Activated CD4-positive, alpha-beta T cell treated with anti-CD3 and anti-CD28 coated beads, Interleukin-2, amount 50 U/mL, for 4 hours (primary cell): ENCODE measurements around the gene TH.

Experiments
- DNase-seq, 2 experiments: peaks; one replicate each; pipeline ENCODE4 v3.0.0-alpha.2; 2020

Gene TH

GRCh38 chr11:2158296-2158737, 13.3 kb downstream of the TH start:
- no peak for DNase-seq

DNA sequence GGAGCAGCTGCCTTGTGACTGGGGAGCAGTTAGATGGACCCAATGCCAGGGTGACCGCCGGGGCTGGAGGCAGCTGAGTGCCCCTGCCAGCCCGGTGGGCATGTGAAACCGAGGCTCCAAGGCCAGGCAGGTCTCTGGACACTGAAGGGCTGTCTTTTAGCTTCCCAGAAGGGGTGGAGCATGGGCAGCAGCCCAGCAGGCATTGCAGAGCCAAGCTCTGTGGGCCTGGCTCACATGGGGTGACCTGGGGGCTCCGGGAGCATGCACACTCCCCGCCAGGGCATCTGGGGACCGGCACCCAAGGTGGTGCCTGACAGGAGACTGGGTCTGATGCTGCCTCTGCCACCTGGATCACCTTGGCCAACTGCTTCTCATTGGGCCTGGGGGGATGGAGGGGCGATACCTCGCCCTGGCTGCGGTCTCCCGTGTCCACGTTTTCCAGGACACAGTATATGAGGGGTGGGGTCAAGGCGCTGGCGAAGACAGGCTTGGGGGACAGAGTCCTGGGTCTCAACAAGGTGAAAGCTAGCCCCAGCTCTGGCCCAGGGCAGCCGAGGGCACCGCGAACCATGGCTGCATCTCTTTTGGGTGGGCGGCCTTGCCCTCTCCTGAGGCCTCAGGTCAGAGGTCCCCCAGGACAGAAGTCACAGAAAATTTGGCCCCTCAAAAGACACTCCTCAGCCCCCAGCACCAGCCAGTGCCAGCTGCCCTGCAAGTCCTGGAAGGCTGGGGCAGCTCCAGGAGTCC, 14.1 kb downstream of the TH start:
- no peak for DNase-seq

GRCh38 chr11:2156416-2157182, 15.0 kb downstream of the TH start:
- peak; percentile 30 to 39 for DNase-seq

DNA sequence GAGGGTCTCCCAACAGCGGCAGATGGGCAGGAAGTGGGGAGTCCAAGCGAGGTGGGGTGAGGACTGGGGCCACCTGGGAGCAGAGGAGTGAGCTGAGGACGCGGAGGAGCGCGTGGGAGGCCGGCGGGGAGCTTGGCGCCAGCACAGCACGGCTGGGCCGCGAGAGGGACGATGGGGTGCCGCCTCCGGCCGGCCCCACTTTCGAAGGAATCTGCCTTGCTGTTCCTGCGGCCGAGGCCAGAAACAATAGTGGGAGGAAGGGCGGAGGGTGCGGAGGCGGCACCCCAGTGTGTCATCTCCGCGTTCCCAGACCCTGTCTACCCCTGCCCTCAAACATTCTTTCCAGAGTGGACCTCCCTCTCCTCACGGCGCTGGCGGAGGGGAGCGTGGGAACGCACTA, 16.1 kb downstream of the TH start:
- no peak for DNase-seq

DNA sequence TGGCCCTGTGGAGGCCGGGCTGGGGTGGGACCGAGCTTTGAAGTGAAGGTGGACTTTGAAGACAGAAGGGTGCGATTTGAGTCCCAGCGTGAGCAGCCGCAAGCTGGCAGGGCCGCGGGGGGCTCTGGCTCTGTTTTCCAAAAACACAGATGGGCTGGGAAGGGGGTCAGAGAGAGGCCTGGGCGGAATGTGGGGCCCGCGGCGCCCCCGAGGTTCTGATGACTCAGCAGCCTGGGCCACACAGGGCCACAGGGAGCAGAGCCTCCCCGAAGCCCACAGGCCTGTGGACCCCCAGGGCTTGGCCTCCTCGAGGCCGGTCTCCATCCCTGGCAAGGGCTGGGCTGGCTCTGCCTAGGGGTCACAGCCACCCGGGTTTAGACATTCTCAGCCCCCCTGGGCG, 16.7 kb downstream of the TH start:
- DNase-seq, result no peak

DNA sequence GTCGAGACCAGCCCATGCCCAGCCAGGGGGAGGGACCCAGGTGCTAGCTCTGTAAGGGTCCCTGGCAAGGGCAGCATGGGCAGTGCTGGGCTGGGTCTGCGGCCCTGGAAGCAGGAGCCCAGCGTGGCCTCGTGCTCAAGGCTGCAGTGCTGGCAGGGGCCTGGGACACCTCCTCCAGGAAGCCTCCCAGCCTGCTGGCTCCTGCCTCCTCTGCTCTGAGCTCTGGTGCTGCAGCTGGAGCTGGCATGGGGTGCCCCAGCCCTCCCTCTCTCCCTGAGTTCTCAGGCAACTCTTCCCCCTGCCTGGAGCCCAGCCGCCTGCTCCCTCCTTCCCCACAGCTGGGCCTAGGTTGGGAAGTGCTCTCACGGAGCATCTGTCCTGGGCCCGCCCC, 17.4 kb downstream of the TH start:
- no peak for DNase-seq

- no peak for DNase-seq
These were observed 17.9 kb downstream of the TH start for GRCh38 chr11:2153581-2154194.

DNA sequence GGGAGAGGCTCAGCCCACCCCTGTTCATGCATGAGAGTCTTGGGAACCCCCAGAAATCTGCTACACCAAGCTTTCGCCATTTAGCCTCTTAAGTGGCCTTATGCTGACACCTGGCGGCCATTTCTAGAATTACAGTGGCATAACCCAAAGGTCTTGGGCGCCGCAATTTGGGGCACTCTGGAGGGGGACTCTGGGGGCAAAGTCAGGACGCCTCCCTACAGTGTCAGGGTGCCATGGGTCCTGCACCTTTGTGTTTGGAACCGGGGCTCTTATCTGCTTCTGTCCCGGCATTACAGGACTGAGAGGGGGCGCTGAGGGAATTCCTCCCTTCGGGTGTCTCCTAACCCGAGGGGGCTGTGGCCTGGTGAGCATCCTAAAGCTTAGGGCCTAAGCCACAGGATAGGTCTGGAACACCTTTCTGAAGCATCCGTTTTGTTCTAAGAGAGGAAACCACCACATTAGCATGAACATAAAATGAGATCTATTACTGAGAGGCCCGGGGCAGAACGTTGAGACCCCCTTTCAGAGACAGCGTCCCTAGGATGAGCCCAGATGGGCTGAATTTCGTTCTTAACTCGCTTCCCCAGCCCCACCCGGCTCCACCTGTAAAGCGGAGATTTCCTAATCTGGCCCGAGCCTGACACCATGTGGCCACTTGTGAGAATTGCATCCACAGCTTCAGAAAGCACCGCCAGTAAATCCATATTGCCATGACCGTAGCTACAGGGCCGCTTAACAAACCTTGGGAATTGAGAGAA, 19.9 kb downstream of the TH start:
- peak; percentile 78 to 79 for DNase-seq

GRCh38 chr11:2149864-2150847, 21.5 kb downstream of the TH start:
- DNase-seq, result peak in 1 of 2 experiments; percentile 22

GRCh38 chr11:2149460-2149859, 22.2 kb downstream of the TH start:
- no peak for DNase-seq

- DNase-seq, result no peak
These were observed 23.0 kb downstream of the TH start for GRCh38 chr11:2148595-2148994.

DNA sequence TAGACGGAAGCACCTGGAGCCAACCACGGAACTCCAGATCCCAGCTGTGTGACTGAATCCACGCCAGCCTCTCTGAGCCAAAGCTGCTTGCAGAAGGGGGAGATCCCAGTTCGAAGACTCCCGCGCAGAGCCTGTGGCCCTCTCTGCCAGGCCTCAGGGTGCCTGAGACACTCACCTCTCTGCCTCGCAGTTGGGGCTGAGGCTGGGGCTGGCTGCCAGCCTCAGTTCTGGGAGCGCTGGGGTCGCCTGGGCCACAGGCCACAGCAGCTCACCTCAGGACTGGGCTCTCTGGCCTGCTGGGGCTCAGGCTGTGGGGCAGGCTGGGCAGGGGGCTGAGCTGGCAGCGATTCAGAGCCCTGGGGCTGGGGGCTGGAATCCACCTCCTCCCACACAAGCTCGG, 24.2 kb downstream of the TH start:
- no peak for DNase-seq

GRCh38 chr11:2146051-2146450, 25.6 kb downstream of the TH start:
- no peak for DNase-seq

GRCh38 chr11:2144544-2145248, 26.9 kb downstream of the TH start:
- DNase-seq, result no peak

DNA sequence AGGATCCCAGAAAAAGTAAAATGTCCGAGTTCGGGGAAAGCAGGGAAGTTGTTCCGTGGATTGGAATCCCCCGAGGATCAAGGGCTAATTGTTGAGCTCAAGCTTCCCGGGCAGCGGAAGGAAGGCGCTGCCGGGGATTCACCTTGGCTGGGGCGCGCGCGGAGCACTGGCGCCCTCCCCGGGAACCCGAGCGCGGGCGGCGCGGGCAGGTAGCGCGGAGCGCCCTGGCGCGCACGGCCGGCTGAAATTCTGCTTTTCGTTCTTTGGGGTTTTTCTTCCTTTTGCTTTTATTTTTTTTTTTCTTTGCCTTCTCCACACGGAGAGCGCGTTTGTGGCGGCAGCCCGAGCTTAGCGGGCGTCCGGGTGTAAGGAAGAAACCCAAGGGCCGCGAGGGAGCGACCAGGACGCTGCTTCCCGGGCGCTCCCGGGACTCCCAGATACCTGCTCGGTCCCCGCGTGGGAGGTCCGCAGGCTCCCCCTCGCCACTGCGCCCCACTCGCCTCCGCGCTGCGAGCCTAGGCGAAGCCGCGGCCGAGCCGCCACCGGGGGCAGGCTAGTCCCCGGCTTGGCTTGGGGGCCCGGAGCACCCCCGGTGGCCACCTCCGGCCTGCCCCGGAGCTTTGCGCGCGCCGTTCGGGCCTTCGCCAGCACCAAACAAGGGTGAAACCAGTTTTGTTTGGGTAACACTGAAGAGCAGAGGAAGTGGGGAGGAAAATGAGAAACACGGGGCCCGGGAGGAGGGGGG, 27.6 kb downstream of the TH start:
- no peak for DNase-seq

DNA sequence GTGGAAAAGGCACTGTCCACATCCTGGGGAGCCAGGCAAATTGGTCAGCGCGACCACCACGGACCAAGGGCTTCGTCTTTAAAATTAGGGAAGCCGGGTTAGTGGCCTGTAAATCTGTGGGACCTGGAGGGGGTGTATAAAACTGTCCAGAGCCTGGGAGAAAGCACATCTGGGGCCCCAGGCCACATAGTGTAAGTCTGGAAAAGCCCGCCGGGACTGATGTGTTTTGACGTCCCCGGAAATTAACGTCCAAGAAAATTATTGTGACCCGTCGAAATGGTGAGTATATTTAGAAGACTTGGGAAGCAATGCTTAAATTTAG, 28.2 kb downstream of the TH start:
- DNase-seq, result no peak

DNA sequence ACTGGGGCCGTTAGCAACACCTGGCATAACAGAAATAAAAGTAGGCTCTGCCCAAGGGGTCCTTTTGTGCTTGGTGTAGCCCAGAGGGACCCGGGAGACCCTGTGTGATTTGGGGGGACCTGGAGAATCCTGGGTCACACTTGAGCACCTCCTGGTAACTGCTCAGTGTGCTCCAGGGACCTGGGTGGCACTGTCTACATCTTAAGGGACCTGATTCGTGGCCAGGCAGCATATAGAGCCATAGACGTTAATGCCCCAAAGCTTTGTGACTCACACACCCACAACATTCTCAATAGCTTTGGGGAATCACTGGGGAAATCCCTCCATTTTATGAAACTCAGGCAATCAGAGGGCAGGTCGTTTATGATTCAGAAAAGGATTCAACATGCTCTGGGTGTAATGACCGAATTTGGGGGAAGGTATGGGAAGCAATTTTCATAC, 28.8 kb downstream of the TH start:
- DNase-seq, result peak in 1 of 2 experiments; percentile 28

DNA sequence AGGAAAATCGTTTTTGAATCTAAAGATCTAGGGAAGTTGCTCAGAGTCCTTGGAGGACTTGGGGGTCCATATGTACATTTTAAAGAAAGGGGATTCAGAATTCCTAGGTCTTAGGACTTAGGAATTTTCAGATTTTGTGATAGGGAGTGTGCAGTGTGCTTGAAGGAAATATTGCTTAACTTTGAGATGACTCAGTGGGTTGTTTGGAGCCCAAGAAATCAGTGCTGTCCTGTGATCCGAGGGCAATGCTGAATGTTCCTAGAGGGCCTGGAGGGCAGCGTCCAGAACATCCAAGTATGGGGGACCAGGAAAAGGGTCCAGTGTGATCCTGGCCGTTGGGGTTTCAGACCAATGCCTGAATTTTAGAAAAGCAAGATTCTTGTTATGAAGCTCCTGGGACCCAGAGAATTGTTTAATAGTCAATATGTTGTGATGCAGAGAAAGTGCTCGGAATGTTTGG, 29.3 kb downstream of the TH start:
- no peak for DNase-seq

DNA sequence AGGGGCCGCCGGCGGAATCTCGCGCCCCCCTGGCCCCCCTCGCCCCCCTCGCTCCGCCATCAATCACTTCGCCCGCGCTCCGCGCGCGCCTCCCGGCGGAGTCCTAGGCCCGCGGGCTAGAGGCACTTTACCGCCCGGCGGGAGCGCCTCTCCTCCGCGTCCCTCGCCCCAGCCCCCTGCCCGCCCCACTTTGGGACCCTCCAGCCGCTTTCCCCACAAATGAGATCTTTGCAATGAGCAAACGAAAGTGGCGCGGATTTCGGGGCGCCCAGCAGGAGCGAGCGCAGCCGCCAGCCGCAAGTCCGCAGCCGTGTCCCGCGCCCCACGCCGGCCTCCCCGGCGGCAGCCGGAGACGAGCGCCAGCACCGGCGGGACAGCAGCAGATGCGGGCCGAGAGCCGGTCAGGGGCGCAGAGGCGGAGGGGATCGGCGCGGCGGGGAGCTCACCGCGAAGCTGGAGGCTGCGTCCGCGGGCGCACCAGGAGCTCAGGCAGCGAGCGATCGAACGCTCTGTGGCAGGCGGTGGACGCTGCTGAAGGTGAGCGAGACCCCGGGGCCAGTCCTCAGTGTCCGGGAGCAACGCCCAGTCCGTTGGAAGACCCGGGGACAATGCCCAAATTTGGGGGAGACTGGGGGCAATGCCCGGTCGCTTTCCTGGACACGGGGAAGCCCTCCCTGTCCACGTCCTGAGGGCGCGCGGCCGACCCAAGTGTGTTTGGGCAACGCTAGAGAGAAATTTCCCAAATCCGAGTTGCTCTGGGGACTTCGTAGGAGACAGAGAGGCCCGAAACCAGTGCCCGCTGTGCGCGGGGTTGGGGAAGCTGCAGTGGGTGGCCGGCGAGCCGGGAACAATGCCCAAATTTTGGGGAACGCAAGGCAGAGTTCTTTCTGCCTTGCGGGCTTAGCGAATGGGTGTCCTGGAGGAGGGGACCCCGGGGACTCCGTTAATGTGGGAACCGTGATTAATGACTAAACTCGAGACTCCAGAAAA, 30.9 kb downstream of the TH start:
- DNase-seq, result no peak
